Osteoblast (primary cell): ENCODE data around the gene AQP7. TPM values are rescaled to one million over a fixed set of nuclear protein-coding genes. Genes with fewer than 3 reads are reported as not detected.

Experiments used
- DNase-seq: peaks from one replicate; pipeline ENCODE4 v3.0.0; 2011; ENCODE audit warnings: low spot score, mixed read lengths; ENCODE audit not compliant: insufficient read length; ENCODE audit errors: missing footprints
- H2AFZ ChIP-seq: 2 replicates; pipeline ENCODE4 v1.6.0; 2011; ENCODE audit warnings: mild to moderate bottlenecking, low read length
- H3K27ac ChIP-seq: 2 replicates; pipeline ENCODE4 v1.5.1; 2011; ENCODE audit warnings: mild to moderate bottlenecking, low read depth, low read length, moderate library complexity
- H3K27me3 ChIP-seq: 2 replicates; pipeline ENCODE4 v1.6.0; 2012; ENCODE audit warnings: mild to moderate bottlenecking, control low read depth, inconsistent platforms, low read length, moderate library complexity; ENCODE audit not compliant: insufficient read depth
- H3K36me3 ChIP-seq: 2 replicates; pipeline ENCODE4 v1.5.1; 2011; ENCODE audit warnings: mild to moderate bottlenecking, low read length, control low read depth, moderate library complexity; ENCODE audit not compliant: insufficient read depth
- H3K4me1 ChIP-seq: 2 replicates; pipeline ENCODE4 v1.5.1; 2011; ENCODE audit warnings: mild to moderate bottlenecking, low read length, control low read depth, moderate library complexity; ENCODE audit not compliant: insufficient read depth
- H3K4me2 ChIP-seq: 2 replicates; pipeline ENCODE4 v1.6.0; 2011; ENCODE audit warnings: mild to moderate bottlenecking, low read length; ENCODE audit not compliant: insufficient read depth
- H3K4me3 ChIP-seq: fragments of 200-600 bp; sonication (generic); 3 replicates; pipeline ENCODE4 v1.5.1; 2012; ENCODE audit warnings: mild to moderate bottlenecking, low read length, inconsistent platforms; ENCODE audit not compliant: insufficient read depth
- H3K79me2 ChIP-seq: 2 replicates; pipeline ENCODE4 v1.6.0; 2012; ENCODE audit warnings: mild to moderate bottlenecking, low read length, control low read depth, inconsistent platforms; ENCODE audit not compliant: insufficient read depth
- H3K9me3 ChIP-seq: 2 replicates; pipeline ENCODE4 v1.5.1; 2011; ENCODE audit warnings: low read depth, low read length, control low read depth
- H4K20me1 ChIP-seq: 2 replicates; pipeline ENCODE4 v1.6.0; 2012; ENCODE audit warnings: mild to moderate bottlenecking, low read length, control low read depth; ENCODE audit not compliant: insufficient read depth
- CTCF ChIP-seq: IDR thresholded peaks from 2 replicates; pipeline ENCODE4 v1.5.1; 2011; ENCODE audit warnings: mild to moderate bottlenecking, low read depth, low read length, moderate library complexity; ENCODE audit errors: extremely low read depth
- total RNA-seq: library from RNA; depleted of rRNA; stranded (reverse); fragments of >200 nt; gene quantifications from 2 replicates; pipeline ENCODE4 v1.2.3, GENCODE V29; 2012

The AQP7 gene
- total RNA-seq, 1 donor, result not detected

- Histone ChIP-seq H2AFZ (peak within 1 kb of the TSS; percentile 87), H3K9me3 (no peaks in the 10 kb centered on the region), H3K36me3 (no peaks in the 10 kb centered on the region), H3K4me1 (peaks cover 14% of the 10 kb centered on the region), H3K27me3 (peaks cover 8% of the 10 kb centered on the region), H3K79me2 (no peaks in the 10 kb centered on the region), H3K27ac (no peak within 1 kb of the TSS), H3K4me3 (peak within 1 kb of the TSS; percentile 72), H3K4me2 (peak within 1 kb of the TSS; percentile 96), H4K20me1 (no peaks in the 10 kb centered on the region)
- peak; percentile 98 for DNase-seq
- no peak for TF ChIP-seq CTCF
These were observed 44.8 kb upstream of the AQP7 start, which contains the start of gene AQP3 for GRCh38 chr9:33446946-33447798. AQP3 (minus strand) TSS chr9:33447593; CDS start chr9:33447530, 63 bp downstream.

- peak; percentile 92 for DNase-seq
- H4K20me1 ChIP-seq, result no peaks in the 10 kb centered on the region
- peak overlapping the region; percentile 87 for H2AFZ ChIP-seq
- no peak overlapping the region for H3K4me3 ChIP-seq
- no peaks in the 10 kb centered on the region for H3K79me2 ChIP-seq
- peak overlapping the region; percentile 96 for H3K4me2 ChIP-seq
- no peaks in the 10 kb centered on the region for H3K36me3 ChIP-seq
- no peak overlapping the region for H3K27ac ChIP-seq
- H3K4me1 ChIP-seq, result peaks cover 14% of the 10 kb centered on the region
- TF ChIP-seq CTCF, result no peak
- no peaks in the 10 kb centered on the region for H3K9me3 ChIP-seq
- peaks cover 13% of the 10 kb centered on the region for H3K27me3 ChIP-seq
These were observed 44.0 kb upstream of the AQP7 start for GRCh38 chr9:33446240-33446945.

GRCh38 chr9:33445389-33446239 lies 43.2 kb upstream of the AQP7 start:
- H3K9me3 ChIP-seq, result no peaks in the 10 kb centered on the region

More at GRCh38 chr9:33445389-33446239, 43.2 kb upstream of the AQP7 start:
- no peak overlapping the region for H3K4me2 ChIP-seq
- DNase-seq, result peak; percentile 50
- no peak overlapping the region for H2AFZ ChIP-seq
- no peak overlapping the region for H3K4me3 ChIP-seq
- H3K79me2 ChIP-seq, result no peaks in the 10 kb centered on the region
- H3K4me1 ChIP-seq, result peaks cover 14% of the 10 kb centered on the region
- TF ChIP-seq CTCF, result no peak
- H3K27me3 ChIP-seq, result peaks cover 13% of the 10 kb centered on the region
- no peaks in the 10 kb centered on the region for H3K36me3 ChIP-seq
- no peak overlapping the region for H3K27ac ChIP-seq
- H4K20me1 ChIP-seq, result no peaks in the 10 kb centered on the region
